Keratinocyte (primary cell): ENCODE measurements around the gene SEC14L3. TPM values are rescaled to one million over a fixed set of nuclear protein-coding genes. Genes with fewer than 3 reads are reported as not detected.

Source experiments
- DNase-seq: peaks from one replicate; pipeline ENCODE4 v3.0.0-alpha.2; 2011; ENCODE audit warnings: low read depth, missing footprints, low spot score
- FAIRE-seq: peaks from 2 replicates; lab custom pipeline; 2011; peaks lifted over from hg19 to GRCh38; lab: Jason Lieb, UNC
- H2AFZ ChIP-seq: 2 replicates; pipeline ENCODE4 v1.6.0; 2012; ENCODE audit warnings: low read length, control low read depth, inconsistent platforms; ENCODE audit not compliant: control insufficient read depth
- H3K27ac ChIP-seq: 2 replicates; pipeline ENCODE4 v1.5.1; 2011; ENCODE audit warnings: low read length; ENCODE audit not compliant: control insufficient read depth, insufficient read depth
- H3K27me3 ChIP-seq: 3 replicates; pipeline ENCODE4 v1.6.0; 2011; ENCODE audit warnings: low read length; ENCODE audit not compliant: control insufficient read depth, insufficient read depth; ENCODE audit errors: extremely low read depth
- H3K36me3 ChIP-seq, 2 experiments: 2 replicates in 1 of 2; 3 replicates in 1 of 2; pipeline ENCODE4 v1.5.1; 2011; ENCODE audit warnings: low read length in 2 of 2, mild to moderate bottlenecking in 1 of 2; ENCODE audit not compliant: control insufficient read depth in 2 of 2, insufficient read depth in 2 of 2; ENCODE audit errors: extremely low read depth in 1 of 2
- H3K4me1 ChIP-seq: 3 replicates; pipeline ENCODE4 v1.5.1; 2011; ENCODE audit warnings: low read length; ENCODE audit not compliant: control insufficient read depth, insufficient read depth; ENCODE audit errors: extremely low read depth
- H3K4me2 ChIP-seq: 3 replicates; pipeline ENCODE4 v1.6.0; 2011; ENCODE audit warnings: low read depth, low read length; ENCODE audit not compliant: control insufficient read depth, insufficient read depth; ENCODE audit errors: extremely low read depth
- H3K4me3 ChIP-seq, 3 experiments: fragments of 200-600 bp in 1 of 3; sonication (generic) in 1 of 3; 2 replicates in 2 of 3; 3 replicates in 1 of 3; pipeline ENCODE4 v1.5.1; 2011 to 2016; ENCODE audit warnings: low read length in 3 of 3, mild to moderate bottlenecking in 3 of 3, control low read depth in 2 of 3, inconsistent platforms in 1 of 3, low read depth in 1 of 3, mixed read lengths in 1 of 3, mixed run types in 1 of 3, moderate library complexity in 1 of 3; ENCODE audit not compliant: control insufficient read depth in 2 of 3, insufficient read depth in 2 of 3; ENCODE audit errors: extremely low read depth in 1 of 3
- H3K79me2 ChIP-seq: 2 replicates; pipeline ENCODE4 v1.6.0; 2012; ENCODE audit warnings: low read length; ENCODE audit not compliant: control insufficient read depth, insufficient read depth
- H3K9ac ChIP-seq: 3 replicates; pipeline ENCODE4 v1.6.0; 2011; ENCODE audit warnings: low read length; ENCODE audit not compliant: control insufficient read depth, insufficient read depth; ENCODE audit errors: extremely low read depth
- H3K9me1 ChIP-seq: 3 replicates; pipeline ENCODE4 v1.6.0; 2011; ENCODE audit warnings: low read length; ENCODE audit not compliant: control insufficient read depth, insufficient read depth; ENCODE audit errors: extremely low read depth
- H3K9me3 ChIP-seq: 2 replicates; pipeline ENCODE4 v1.5.1; 2012; ENCODE audit warnings: low read depth, low read length; ENCODE audit not compliant: control insufficient read depth
- H4K20me1 ChIP-seq: 3 replicates; pipeline ENCODE4 v1.6.0; 2011; ENCODE audit warnings: low read length; ENCODE audit not compliant: control insufficient read depth, insufficient read depth; ENCODE audit errors: extremely low read depth
- CTCF ChIP-seq, 3 experiments: IDR thresholded peaks in 1 of 3; conservative IDR thresholded peaks in 1 of 3; optimal IDR thresholded peaks in 1 of 3; 2 replicates in 2 of 3; 3 replicates in 1 of 3; pipeline versions ENCODE3 to v1.5.1; 2011; ENCODE audit warnings: low read length in 3 of 3, mild to moderate bottlenecking in 3 of 3, moderate library complexity in 2 of 3, control low read depth in 1 of 3, inconsistent platforms in 1 of 3; ENCODE audit not compliant: insufficient read depth in 2 of 3; ENCODE audit errors: extremely low read depth in 1 of 3
- EZH2 ChIP-seq: IDR thresholded peaks from one replicate; pipeline ENCODE4 v1.6.1; 2012; ENCODE audit warnings: inconsistent platforms, mild to moderate bottlenecking, low read length, moderate library complexity
- dilution Hi-C: fragments of 300-500 bp; cut with MboI; formaldehyde crosslinking; loops from one replicate; pipeline ENCODE4 v1.7.0; 2020; ENCODE audit warnings: low sequenced_read_pairs; ENCODE audit not compliant: extremely low pct_ligation_motif_present
- polyA plus RNA-seq, 5 experiments: library from polyadenylated mRNA; depleted of rRNA in 3 of 5; stranded (reverse) in 3 of 5; stranded (forward) in 1 of 5; unstranded in 1 of 5; fragments of >200 nt; gene quantifications; 1 replicate in 1 of 5; 2 replicates in 3 of 5; 3 replicates in 1 of 5; pipeline versions ENCODE4 v1.2.1 to v1.2.3, GENCODE V29; 2011 to 2012; ENCODE audit warnings: missing spikeins in 2 of 5, low read depth in 1 of 5, low replicate concordance in 1 of 5

SEC14L3 gene
- polyA plus RNA-seq, 1 donor (not counting 4 experiments of a cell fraction or from before 2014, with no cell fraction given) = not detected

GRCh38 chr22:30506507-30506968, 34.7 kb upstream of the SEC14L3 start:
- FAIRE-seq (no peak), DNase-seq (no peak)
- H3K27me3 ChIP-seq = peaks cover 16% of the 10 kb centered on the region
- H3K9ac ChIP-seq = no peak overlapping the region
- H3K9me3 ChIP-seq = no peaks in the 10 kb centered on the region
- dilution Hi-C loops = no loop called here
- H3K36me3 ChIP-seq = no peaks in the 10 kb centered on the region
- no peaks in the 10 kb centered on the region for H3K79me2 ChIP-seq
- no peak overlapping the region for H2AFZ ChIP-seq
- H3K4me1 ChIP-seq = no peaks in the 10 kb centered on the region
- no peak overlapping the region for H3K4me3 ChIP-seq
- TF ChIP-seq CTCF (optimal IDR thresholded peaks at IDR 0.05 in 1 of 3, IDR thresholded peaks at IDR 0.05 in 1 of 3, conservative IDR thresholded peaks at IDR 0.05 in 1 of 3; ENCODE audit: extremely low read depth in 1 of 3, insufficient read depth in 2 of 3, low read length in 3 of 3) (no peak), EZH2 (no peak)
- H3K4me2 ChIP-seq = no peak overlapping the region
- no peaks in the 10 kb centered on the region for H3K9me1 ChIP-seq
- no peaks in the 10 kb centered on the region for H4K20me1 ChIP-seq
- H3K27ac ChIP-seq = no peak overlapping the region

- no peaks in the 10 kb centered on the region for H3K36me3 ChIP-seq
- no peak overlapping the region for H3K27ac ChIP-seq
- H2AFZ ChIP-seq = no peak overlapping the region
- dilution Hi-C loops = no loop called here
- no peaks in the 10 kb centered on the region for H3K79me2 ChIP-seq
- no peaks in the 10 kb centered on the region for H3K9me3 ChIP-seq
- H3K9me1 ChIP-seq = no peaks in the 10 kb centered on the region
- peaks cover 16% of the 10 kb centered on the region for H3K27me3 ChIP-seq
- no peaks in the 10 kb centered on the region for H3K4me1 ChIP-seq
- H4K20me1 ChIP-seq = no peaks in the 10 kb centered on the region
- no peak overlapping the region for H3K9ac ChIP-seq
- no peak for FAIRE-seq
- no peak overlapping the region for H3K4me2 ChIP-seq
- no peak overlapping the region for H3K4me3 ChIP-seq
- TF ChIP-seq EZH2 = no peak
- no peak for DNase-seq
Measured at GRCh38 chr22:30503551-30503950, 31.7 kb upstream of the SEC14L3 start.

- DNase-seq = no peak
- H3K4me1 ChIP-seq = no peaks in the 10 kb centered on the region
- H2AFZ ChIP-seq = no peak overlapping the region
- H3K9me1 ChIP-seq = no peaks in the 10 kb centered on the region
- no peak for TF ChIP-seq CTCF (optimal IDR thresholded peaks at IDR 0.05 in 1 of 3, IDR thresholded peaks at IDR 0.05 in 1 of 3, conservative IDR thresholded peaks at IDR 0.05 in 1 of 3; ENCODE audit: extremely low read depth in 1 of 3, insufficient read depth in 2 of 3, low read length in 3 of 3)
- TF ChIP-seq EZH2 = no peak
- peaks cover 16% of the 10 kb centered on the region for H3K27me3 ChIP-seq
- H3K9ac ChIP-seq = no peak overlapping the region
- dilution Hi-C loops = no loop called here
- H3K4me3 ChIP-seq = no peak overlapping the region
- no peaks in the 10 kb centered on the region for H3K79me2 ChIP-seq
- H3K36me3 ChIP-seq = no peaks in the 10 kb centered on the region
- no peaks in the 10 kb centered on the region for H4K20me1 ChIP-seq
- no peak overlapping the region for H3K4me2 ChIP-seq
- no peak overlapping the region for H3K27ac ChIP-seq
- no peaks in the 10 kb centered on the region for H3K9me3 ChIP-seq
- FAIRE-seq = no peak
Measured at GRCh38 chr22:30502911-30503310, 31.1 kb upstream of the SEC14L3 start.
